ENCODE measurements around the gene RFC1.
A peak's percentile ranks its signal among the peaks of the same experiment; 100 is the strongest.
"Not testable (repeated sequence)": the region's sequence is repeated elsewhere in the genome, so short reads cannot be mapped to it uniquely, and the experiment has no call there.

RFC1 gene

GRCh38 chr4:39320381-39321115 is 45.6 kb downstream of the RFC1 start:
- Histone ChIP-seq H3K27me3 (ENCODE audit: control insufficient read depth in 5 of 5, insufficient read depth in 4 of 5, low read length in 5 of 5) (no peaks in the 10 kb centered on the region), H3K27ac (ENCODE audit: low read depth, low read length) (no peak overlapping the region), H3K9ac (ENCODE audit: low read length in 5 of 5) (no peak overlapping the region), H3K4me1 (ENCODE audit: control insufficient read depth in 5 of 5, insufficient read depth in 5 of 5, low read length in 5 of 5) (no peaks in the 10 kb centered on the region), H3K9me3 (ENCODE audit: control insufficient read depth in 5 of 5, low read length in 5 of 5) (no peaks in the 10 kb centered on the region), H3K4me3 (ENCODE audit: low read depth in 1 of 5, low read length in 5 of 5) (no peak overlapping the region), H3K36me3 (ENCODE audit: control insufficient read depth in 5 of 5, insufficient read depth in 5 of 5, low read length in 5 of 5) (peaks cover 22 to 45% (median 26%) of the 10 kb centered on the region in 5 donors)

- no peak overlapping the region for H3K27ac ChIP-seq (ENCODE audit: low read depth, low read length)
- no peaks in the 10 kb centered on the region for H3K9me3 ChIP-seq (ENCODE audit: control insufficient read depth in 5 of 5, low read length in 5 of 5)
- no peak overlapping the region for H3K4me3 ChIP-seq (ENCODE audit: low read depth in 1 of 5, low read length in 5 of 5)
- no peak overlapping the region for H3K9ac ChIP-seq (ENCODE audit: low read length in 5 of 5)
- peaks cover 18 to 46% (median 28%) of the 10 kb centered on the region in 5 donors for H3K36me3 ChIP-seq (ENCODE audit: control insufficient read depth in 5 of 5, insufficient read depth in 5 of 5, low read length in 5 of 5)
- H3K4me1 ChIP-seq (ENCODE audit: control insufficient read depth in 5 of 5, insufficient read depth in 5 of 5, low read length in 5 of 5), result no peaks in the 10 kb centered on the region
- no peaks in the 10 kb centered on the region for H3K27me3 ChIP-seq (ENCODE audit: control insufficient read depth in 5 of 5, insufficient read depth in 4 of 5, low read length in 5 of 5)
Observed at GRCh38 chr4:39319676-39320075, 46.5 kb downstream of the RFC1 start.

DNA sequence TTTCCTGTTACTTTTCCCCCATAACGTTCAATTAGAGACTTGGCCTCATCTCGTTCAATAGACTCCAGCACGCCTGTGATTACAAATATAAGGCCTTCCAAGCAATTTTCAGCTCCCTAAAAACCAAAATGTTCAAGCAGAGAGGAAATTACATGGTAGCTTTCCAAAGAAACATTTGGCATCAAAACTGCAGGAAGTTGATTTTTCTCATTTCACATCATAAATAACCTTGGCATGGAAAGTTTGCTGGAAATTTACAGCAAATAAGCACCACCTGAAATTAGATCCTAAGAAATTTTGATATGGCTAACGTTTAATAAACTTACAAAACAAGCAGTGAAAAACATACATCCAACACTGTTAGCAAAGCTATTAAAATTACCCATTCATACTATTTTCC is 53.3 kb downstream of the RFC1 start:
- Histone ChIP-seq H3K4me1 (ENCODE audit: control insufficient read depth in 5 of 5, insufficient read depth in 5 of 5, low read length in 5 of 5) (peaks cover 0 to 24% (median 7%) of the 10 kb centered on the region in 5 donors), H3K9ac (ENCODE audit: low read length in 5 of 5) (no peak overlapping the region), H3K27me3 (ENCODE audit: control insufficient read depth in 5 of 5, insufficient read depth in 4 of 5, low read length in 5 of 5) (no peaks in the 10 kb centered on the region), H3K9me3 (ENCODE audit: control insufficient read depth in 5 of 5, low read length in 5 of 5) (no peaks in the 10 kb centered on the region), H3K27ac (ENCODE audit: low read depth, low read length) (peak overlapping the region; percentile 1), H3K4me3 (ENCODE audit: low read depth in 1 of 5, low read length in 5 of 5) (no peak overlapping the region), H3K36me3 (ENCODE audit: control insufficient read depth in 5 of 5, insufficient read depth in 5 of 5, low read length in 5 of 5) (peaks cover 29 to 67% (median 47%) of the 10 kb centered on the region in 5 donors)

GRCh38 chr4:39308611-39309010 is 57.6 kb downstream of the RFC1 start:
- Histone ChIP-seq H3K36me3 (ENCODE audit: control insufficient read depth in 5 of 5, insufficient read depth in 5 of 5, low read length in 5 of 5) (peaks cover 33 to 56% (median 51%) of the 10 kb centered on the region in 5 donors), H3K4me1 (ENCODE audit: control insufficient read depth in 5 of 5, insufficient read depth in 5 of 5, low read length in 5 of 5) (peaks cover 0 to 24% (median 12%) of the 10 kb centered on the region in 5 donors), H3K9me3 (ENCODE audit: control insufficient read depth in 5 of 5, low read length in 5 of 5) (no peaks in the 10 kb centered on the region), H3K9ac (ENCODE audit: low read length in 5 of 5) (no peak overlapping the region), H3K27me3 (ENCODE audit: control insufficient read depth in 5 of 5, insufficient read depth in 4 of 5, low read length in 5 of 5) (no peaks in the 10 kb centered on the region), H3K4me3 (ENCODE audit: low read depth in 1 of 5, low read length in 5 of 5) (no peak overlapping the region), H3K27ac (ENCODE audit: low read depth, low read length) (no peak overlapping the region)

GRCh38 chr4:39305912-39306677 is 60.1 kb downstream of the RFC1 start:
- Histone ChIP-seq H3K27me3 (ENCODE audit: control insufficient read depth in 5 of 5, insufficient read depth in 4 of 5, low read length in 5 of 5) (no peaks in the 10 kb centered on the region), H3K9me3 (ENCODE audit: control insufficient read depth in 5 of 5, low read length in 5 of 5) (no peaks in the 10 kb centered on the region), H3K36me3 (ENCODE audit: control insufficient read depth in 5 of 5, insufficient read depth in 5 of 5, low read length in 5 of 5) (peaks cover 32 to 61% (median 56%) of the 10 kb centered on the region in 5 donors)

DNA sequence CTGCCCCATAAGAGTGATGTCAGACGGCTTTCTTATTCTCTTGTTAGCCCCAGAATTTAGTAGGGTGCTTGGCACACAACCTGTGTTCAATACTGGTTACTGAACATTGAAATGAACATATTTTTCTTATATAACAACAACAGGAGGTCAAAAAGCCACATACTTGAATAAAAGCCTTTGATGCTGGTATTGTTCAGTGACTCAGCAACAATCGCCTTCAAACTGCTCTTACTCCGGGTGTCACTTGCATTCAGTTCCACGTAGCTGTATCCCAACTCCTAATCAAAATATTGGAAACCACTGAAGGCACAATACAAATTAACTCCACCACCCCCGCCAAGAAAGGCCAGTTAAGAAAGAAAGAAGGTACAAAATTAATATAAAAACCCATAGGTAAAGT is 61.5 kb downstream of the RFC1 start:
- Histone ChIP-seq H3K27ac (ENCODE audit: low read depth, low read length) (no peak overlapping the region), H3K36me3 (ENCODE audit: control insufficient read depth in 5 of 5, insufficient read depth in 5 of 5, low read length in 5 of 5) (peaks cover 26 to 62% (median 57%) of the 10 kb centered on the region in 5 donors), H3K4me1 (ENCODE audit: control insufficient read depth in 5 of 5, insufficient read depth in 5 of 5, low read length in 5 of 5) (peaks cover 0 to 12% (median 5%) of the 10 kb centered on the region in 5 donors)

More at GRCh38 chr4:39305912-39306677, 60.1 kb downstream of the RFC1 start:
- Histone ChIP-seq H3K4me1 (ENCODE audit: control insufficient read depth in 5 of 5, insufficient read depth in 5 of 5, low read length in 5 of 5) (peaks cover 0 to 12% (median 5%) of the 10 kb centered on the region in 5 donors), H3K9ac (ENCODE audit: low read length in 5 of 5) (peak overlapping the region in 1 of 5 donors; percentile 1), H3K27ac (ENCODE audit: low read depth, low read length) (no peak overlapping the region), H3K4me3 (ENCODE audit: low read depth in 1 of 5, low read length in 5 of 5) (no peak overlapping the region)

DNA sequence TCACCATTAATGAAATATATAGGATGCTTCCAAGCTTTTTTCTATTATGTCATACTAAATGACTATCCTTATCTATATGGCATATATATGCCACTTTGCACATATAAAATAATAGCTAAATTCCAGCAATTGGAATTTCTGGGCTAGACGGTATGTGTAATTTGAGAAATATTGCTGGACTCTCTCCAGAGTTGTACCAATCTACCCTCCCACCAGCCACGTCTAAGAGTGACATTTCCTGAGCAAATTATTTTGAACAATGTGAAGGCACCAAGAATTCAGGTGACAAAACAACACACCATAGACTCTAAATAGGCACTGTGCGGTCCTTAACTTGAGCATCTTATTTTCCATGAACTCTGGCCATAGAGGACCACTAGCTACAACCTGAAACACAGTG is 62.3 kb downstream of the RFC1 start:
- Histone ChIP-seq H3K4me3 (ENCODE audit: low read depth in 1 of 5, low read length in 5 of 5) (no peak overlapping the region), H3K9ac (ENCODE audit: low read length in 5 of 5) (no peak overlapping the region), H3K27me3 (ENCODE audit: control insufficient read depth in 5 of 5, insufficient read depth in 4 of 5, low read length in 5 of 5) (no peaks in the 10 kb centered on the region), H3K9me3 (ENCODE audit: control insufficient read depth in 5 of 5, low read length in 5 of 5) (no peaks in the 10 kb centered on the region), H3K27ac (ENCODE audit: low read depth, low read length) (no peak overlapping the region), H3K36me3 (ENCODE audit: control insufficient read depth in 5 of 5, insufficient read depth in 5 of 5, low read length in 5 of 5) (peaks cover 22 to 62% (median 57%) of the 10 kb centered on the region in 5 donors), H3K4me1 (ENCODE audit: control insufficient read depth in 5 of 5, insufficient read depth in 5 of 5, low read length in 5 of 5) (peaks cover 0 to 12% (median 5%) of the 10 kb centered on the region in 5 donors)

More for the DNA sequence above, 61.5 kb downstream of the RFC1 start:
- Histone ChIP-seq H3K4me3 (ENCODE audit: low read depth in 1 of 5, low read length in 5 of 5) (no peak overlapping the region), H3K9ac (ENCODE audit: low read length in 5 of 5) (no peak overlapping the region), H3K9me3 (ENCODE audit: control insufficient read depth in 5 of 5, low read length in 5 of 5) (no peaks in the 10 kb centered on the region), H3K27me3 (ENCODE audit: control insufficient read depth in 5 of 5, insufficient read depth in 4 of 5, low read length in 5 of 5) (no peaks in the 10 kb centered on the region)

DNA sequence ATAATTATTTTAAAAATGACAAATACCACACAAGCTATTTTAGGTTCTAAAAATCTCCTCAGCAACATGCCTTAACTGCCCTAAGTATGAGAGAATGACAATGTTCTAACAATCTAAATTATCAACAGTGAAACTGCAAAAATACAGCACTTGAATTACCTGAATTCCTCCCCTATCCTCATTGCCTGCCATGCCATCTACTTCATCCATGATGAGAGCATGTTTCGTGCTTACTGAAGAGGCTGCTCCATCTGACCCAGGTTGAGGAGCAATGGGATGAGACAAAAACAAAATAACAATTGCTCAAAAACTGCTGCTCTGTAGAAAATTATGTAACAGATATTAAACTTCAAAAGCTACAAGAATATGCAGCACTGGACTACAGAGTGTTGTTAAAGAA is 63.3 kb downstream of the RFC1 start:
- peaks cover 0 to 12% (median 2%) of the 10 kb centered on the region in 5 donors for H3K4me1 ChIP-seq (ENCODE audit: control insufficient read depth in 5 of 5, insufficient read depth in 5 of 5, low read length in 5 of 5)
- no peak overlapping the region for H3K9ac ChIP-seq (ENCODE audit: low read length in 5 of 5)
- H3K27ac ChIP-seq (ENCODE audit: low read depth, low read length), result no peak overlapping the region
- H3K36me3 ChIP-seq (ENCODE audit: control insufficient read depth in 5 of 5, insufficient read depth in 5 of 5, low read length in 5 of 5), result peaks cover 22 to 59% (median 55%) of the 10 kb centered on the region in 5 donors
- no peak overlapping the region for H3K4me3 ChIP-seq (ENCODE audit: low read depth in 1 of 5, low read length in 5 of 5)
- no peaks in the 10 kb centered on the region for H3K27me3 ChIP-seq (ENCODE audit: control insufficient read depth in 5 of 5, insufficient read depth in 4 of 5, low read length in 5 of 5)
- H3K9me3 ChIP-seq (ENCODE audit: control insufficient read depth in 5 of 5, low read length in 5 of 5), result no peaks in the 10 kb centered on the region

GRCh38 chr4:39295784-39296183 is 70.4 kb downstream of the RFC1 start:
- peaks cover 21 to 66% (median 41%) of the 10 kb centered on the region in 5 donors for H3K36me3 ChIP-seq (ENCODE audit: control insufficient read depth in 5 of 5, insufficient read depth in 5 of 5, low read length in 5 of 5)
- H3K9ac ChIP-seq (ENCODE audit: low read length in 5 of 5), result no peak overlapping the region
- no peaks in the 10 kb centered on the region for H3K9me3 ChIP-seq (ENCODE audit: control insufficient read depth in 5 of 5, low read length in 5 of 5)
- no peak overlapping the region for H3K4me3 ChIP-seq (ENCODE audit: low read depth in 1 of 5, low read length in 5 of 5)
- H3K27me3 ChIP-seq (ENCODE audit: control insufficient read depth in 5 of 5, insufficient read depth in 4 of 5, low read length in 5 of 5), result no peaks in the 10 kb centered on the region
- H3K27ac ChIP-seq (ENCODE audit: low read depth, low read length), result no peak overlapping the region
- peaks cover 0 to 3% (median 0%) of the 10 kb centered on the region in 5 donors for H3K4me1 ChIP-seq (ENCODE audit: control insufficient read depth in 5 of 5, insufficient read depth in 5 of 5, low read length in 5 of 5)

GRCh38 chr4:39292433-39292832 is 73.7 kb downstream of the RFC1 start:
- not testable (repeated sequence) for H3K4me3 ChIP-seq (ENCODE audit: low read depth in 1 of 5, low read length in 5 of 5); H3K27me3 ChIP-seq (ENCODE audit: control insufficient read depth in 5 of 5, insufficient read depth in 4 of 5, low read length in 5 of 5); H3K27ac ChIP-seq (ENCODE audit: low read depth, low read length); H3K9ac ChIP-seq (ENCODE audit: low read length in 5 of 5); H3K9me3 ChIP-seq (ENCODE audit: control insufficient read depth in 5 of 5, low read length in 5 of 5); H3K4me1 ChIP-seq (ENCODE audit: control insufficient read depth in 5 of 5, insufficient read depth in 5 of 5, low read length in 5 of 5)
- peaks cover 39 to 73% (median 61%) of the 10 kb centered on the region in 5 donors for H3K36me3 ChIP-seq (ENCODE audit: control insufficient read depth in 5 of 5, insufficient read depth in 5 of 5, low read length in 5 of 5)
